HepG2 (cell line): Measurements from ENCODE around the gene ATP6V0E1. TPM values are rescaled to one million over a fixed set of nuclear protein-coding genes. Genes with fewer than 3 reads are reported as not detected.

Experiments used
- ATAC-seq: fragments of 200-7000 bp; cut with Tn5 transposase; 3 replicates; pipeline ENCODE4 v1.9.1; 2020; ENCODE audit warnings: mild to moderate bottlenecking, moderate library complexity
- BruUV-seq: library from RNA; stranded (reverse); fragments of 400-500 nt; replicated peaks from 2 replicates; lab custom pipeline; 2021; lab: Mats Ljungman, UMichigan
- CTCF ChIA-PET: fragments of 300-600 bp; formaldehyde crosslinking; extraction: SDS; loops from one replicate; lab custom pipeline; 2021; ENCODE audit warnings: low total read pairs, inconsistent platforms, low intra/inter-chr PET ratio; lab: Yijun Ruan, JAX
- POLR2A ChIA-PET: fragments of 350-600 bp; sonication (Branson Sonifier 250); formaldehyde crosslinking; loops from one replicate; lab custom pipeline; 2020; ENCODE audit warnings: antibody characterized with exemption, inconsistent platforms; lab: Yijun Ruan, JAX
- DNase-seq: peaks from one replicate; pipeline ENCODE4 v3.0.0-alpha.2; 2015; ENCODE audit warnings: low spot score
- FAIRE-seq: peaks from 3 replicates; lab custom pipeline; 2011; peaks lifted over from hg19 to GRCh38; lab: Jason Lieb, UNC
- H2AFZ ChIP-seq: one replicate; pipeline ENCODE4 v1.6.1; 2011; ENCODE audit warnings: low read length, inconsistent platforms
- H3K27ac ChIP-seq: fragments of 300-600 bp; 3 replicates; pipeline ENCODE4 v1.8.0; 2011; ENCODE audit warnings: mixed run types, mild to moderate bottlenecking, mixed read lengths, low read length, inconsistent platforms; ENCODE audit not compliant: insufficient read depth; ENCODE audit errors: extremely low read length
- H3K27me3 ChIP-seq, 2 experiments: fragments of 200-600 bp in 1 of 2; 2 replicates in 1 of 2; 3 replicates in 1 of 2; pipeline versions ENCODE4 v1.6.0 to v1.8.0; 2011; ENCODE audit warnings: low read length in 2 of 2, mild to moderate bottlenecking in 2 of 2, moderate library complexity in 2 of 2, inconsistent platforms in 1 of 2; ENCODE audit not compliant: insufficient read depth in 2 of 2, control insufficient read depth in 1 of 2
- H3K36me3 ChIP-seq, 2 experiments: fragments of 200-600 bp in 1 of 2; replicated peaks in 1 of 2; 2 replicates in 1 of 2; 3 replicates in 1 of 2; pipeline versions ENCODE4 v1.5.1 to v1.8.0; 2011; ENCODE audit warnings: low read length in 2 of 2, inconsistent platforms in 1 of 2; ENCODE audit not compliant: insufficient read depth in 2 of 2, control insufficient read depth in 1 of 2
- H3K4me1 ChIP-seq: 2 replicates; pipeline ENCODE4 v1.5.1; 2012; ENCODE audit warnings: low read length, inconsistent platforms; ENCODE audit not compliant: insufficient read depth
- H3K4me2 ChIP-seq: 2 replicates; pipeline ENCODE4 v1.6.0; 2011; ENCODE audit warnings: low read depth, low read length, inconsistent platforms
- H3K4me3 ChIP-seq, 3 experiments: fragments of 200-600 bp in 1 of 3; sonication (generic), shearing (Covaris generic) in 1 of 3; replicated peaks in 1 of 3; 2 replicates each; pipeline ENCODE4 v1.5.1; 2011 to 2016; ENCODE audit warnings: low read length in 3 of 3, inconsistent platforms in 2 of 3, low read depth in 2 of 3, mild to moderate bottlenecking in 2 of 3, control low read depth in 1 of 3, mixed read lengths in 1 of 3; ENCODE audit not compliant: insufficient read depth in 1 of 3
- H3K79me2 ChIP-seq: one replicate; pipeline ENCODE4 v1.6.1; 2011; ENCODE audit warnings: low read length, inconsistent platforms; ENCODE audit not compliant: insufficient read depth
- H3K9ac ChIP-seq: 2 replicates; pipeline ENCODE4 v1.6.0; 2011; ENCODE audit warnings: mild to moderate bottlenecking, low read depth, low read length, inconsistent platforms; ENCODE audit not compliant: insufficient read depth
- H3K9me3 ChIP-seq: 2 replicates; pipeline ENCODE4 v1.5.1; 2012; ENCODE audit warnings: mild to moderate bottlenecking, low read length
- H4K20me1 ChIP-seq: 2 replicates; pipeline ENCODE4 v1.6.0; 2011; ENCODE audit warnings: inconsistent platforms, mild to moderate bottlenecking, low read length, moderate library complexity; ENCODE audit not compliant: insufficient read depth
- AGO1 ChIP-seq: fragments of 200-400 bp; formaldehyde crosslinking; IDR thresholded peaks from 2 replicates; pipeline ENCODE4 v1.6.1; 2017; ENCODE audit warnings: mild to moderate bottlenecking, low read depth, low read length, moderate library complexity; ENCODE audit not compliant: poor library complexity, severe bottlenecking
- ETV5 ChIP-seq: IDR thresholded peaks from 2 replicates; pipeline ENCODE4 v1.6.1; 2018; ENCODE audit warnings: missing biosample characterization, missing genetic modification reagents, inconsistent platforms, borderline replicate concordance
- TCF7L2 ChIP-seq: IDR thresholded peaks from 2 replicates; pipeline ENCODE4 v1.6.1; 2011; ENCODE audit warnings: mild to moderate bottlenecking, low read depth, low read length, moderate library complexity
- ZFP36L1 ChIP-seq: sonication (generic); formaldehyde crosslinking; IDR thresholded peaks from 2 replicates; pipeline ENCODE4 v1.8.0; 2022; ENCODE audit warnings: mild to moderate bottlenecking, missing genetic modification reagents, moderate library complexity
- ZNF10 ChIP-seq: sonication (generic); formaldehyde crosslinking; IDR thresholded peaks from 2 replicates; pipeline ENCODE4 v1.4.0; 2020; ENCODE audit warnings: mild to moderate bottlenecking, low read depth, missing genetic modification reagents, borderline replicate concordance
- ZNF567 ChIP-seq: sonication (generic); formaldehyde crosslinking; IDR thresholded peaks from 2 replicates; pipeline ENCODE4 v1.8.1; 2023; ENCODE audit warnings: mild to moderate bottlenecking, missing genetic modification reagents, borderline replicate concordance
- ZNF670 ChIP-seq: sonication (generic); formaldehyde crosslinking; IDR thresholded peaks from 2 replicates; pipeline ENCODE4 v1.8.0; 2022; ENCODE audit warnings: mild to moderate bottlenecking, missing genetic modification reagents, borderline replicate concordance
- ZNF816 ChIP-seq: sonication (generic); formaldehyde crosslinking; IDR thresholded peaks from 2 replicates; pipeline ENCODE4 v1.8.0; 2022; ENCODE audit warnings: missing genetic modification reagents, mild to moderate bottlenecking, borderline replicate concordance
- WGBS: methylation state at CpG from one replicate; pipeline ENCODE4 v1.1.6; 2017; ENCODE audit warnings: low lambda C conversion rate; 5-methylcytosine and 5-hydroxymethylcytosine counted together
- in situ Hi-C: cut with HindIII; loops from 2 replicates; pipeline ENCODE4 v1.10.0; 2017; ENCODE audit warnings: low pct_unique_long_range_greater_than_20kb; ENCODE audit not compliant: extremely low pct_ligation_motif_present
- intact Hi-C: fragments of 100-400 bp; cut with micrococcal nuclease; formaldehyde crosslinking; loops from one replicate; pipeline ENCODE4 v1.10.0; 2022; ENCODE audit not compliant: unreplicated experiment
- polyA plus RNA-seq, 8 experiments: library from polyadenylated mRNA; depleted of rRNA in 3 of 8; stranded (reverse) in 7 of 8; unstranded in 1 of 8; fragments of >200 nt; fragmentation: Illumina TruSeq in 4 of 8; extraction: Trizol in 4 of 8; gene quantifications; 2 replicates each; pipeline versions ENCODE4 v1.2.1 to v1.2.3, GENCODE V29; 2011 to 2016; ENCODE audit warnings: low read depth in 4 of 8, missing spikeins in 1 of 8, mixed read lengths in 1 of 8; ENCODE audit not compliant: insufficient read depth in 1 of 8
- total RNA-seq, 5 experiments: library from RNA; depleted of rRNA; stranded (reverse); fragments of >200 nt; fragmentation: Illumina TruSeq; extraction: Trizol; gene quantifications; 2 replicates each; pipeline ENCODE4 v1.2.3, GENCODE V29; 2016; ENCODE audit warnings: low read depth in 1 of 5

Gene ATP6V0E1
- total and polyA plus RNA-seq, 2 of the 13 experiments (the other 11 are each of a cell fraction or from before 2014, with no cell fraction given) = 143 to 215 TPM

GRCh38 chr5:172969921-172970320 lies 13.7 kb upstream of the ATP6V0E1 start:
- Histone ChIP-seq H3K27ac (no peak overlapping the region), H3K79me2 (no peaks in the 10 kb centered on the region), H3K9me3 (no peaks in the 10 kb centered on the region), H3K36me3 (peaks cover 5 to 23% of the 10 kb centered on the region in 2 experiments; a peak in 4 of 5 replicates), H3K4me3 (no peak overlapping the region), H4K20me1 (no peaks in the 10 kb centered on the region), H3K9ac (no peak overlapping the region), H3K4me2 (no peak overlapping the region), H3K27me3 (no peaks in the 10 kb centered on the region), H2AFZ (no peak overlapping the region), H3K4me1 (peaks cover 23% of the 10 kb centered on the region)
- no peak for ATAC-seq
- intact Hi-C loops (no loop called here), in situ Hi-C loops (no loop called here)
- TF ChIP-seq TCF7L2 = no peak
- TF ChIP-seq ZNF10 (CRISPR knock-in tag) = no peak
- no peak for TF ChIP-seq AGO1
- no peak for TF ChIP-seq ZFP36L1
- ChIA-PET CTCF (no interaction called here), POLR2A (interaction anchor here (1.4 kb wide), 1 partner anchor 14 kb away, joined by 4 read pairs; the partner anchor contains the start of gene ATP6V0E1)
- DNase-seq = no peak
- 100% methylated on average over 2 of the region's 2 CpGs for WGBS
- BruUV-seq = no TSS peak
- no peak for FAIRE-seq

GRCh38 chr5:172971482-172971881 lies 12.1 kb upstream of the ATP6V0E1 start:
- H3K4me1 ChIP-seq = peaks cover 23% of the 10 kb centered on the region
- no peak overlapping the region for H3K9ac ChIP-seq
- H3K9me3 ChIP-seq = no peaks in the 10 kb centered on the region
- no TSS peak for BruUV-seq
- WGBS = 59% methylated on average over 3 of the region's 3 CpGs
- no peaks in the 10 kb centered on the region for H4K20me1 ChIP-seq
- DNase-seq (no peak), ATAC-seq (no peak), FAIRE-seq (no peak)
- no peak overlapping the region for H3K27ac ChIP-seq
- in situ Hi-C loops = no loop called here
- H2AFZ ChIP-seq = no peak overlapping the region
- no peak overlapping the region for H3K4me3 ChIP-seq
- H3K27me3 ChIP-seq = no peaks in the 10 kb centered on the region
- intact Hi-C loops = no loop called here
- no peak for TF ChIP-seq ZNF567
- no peak for TF ChIP-seq ZNF816
- TF ChIP-seq ETV5 (CRISPR knock-in tag) = no peak
- no peak for TF ChIP-seq ZNF670 (CRISPR knock-in tag)
- H3K36me3 ChIP-seq = peaks cover 1 to 14% of the 10 kb centered on the region in 2 experiments; a peak in 1 of 5 replicates
- ChIA-PET CTCF (no interaction called here), POLR2A (interaction anchor here (1.4 kb wide), 1 partner anchor 12 kb away, joined by 4 read pairs; the partner anchor contains the start of gene ATP6V0E1)
- H3K79me2 ChIP-seq = no peaks in the 10 kb centered on the region
- H3K4me2 ChIP-seq = no peak overlapping the region
